Measurements from ENCODE around the gene CLCN6. TPM values are rescaled to one million over a fixed set of nuclear protein-coding genes. Genes with fewer than 3 reads are reported as not detected.
A peak's percentile ranks its signal among the peaks of the same experiment; 100 is the strongest.

The CLCN6 gene
- 10 to 100 TPM; 12.1 to 19.7 (median 16.1) TPM for total RNA-seq
- polyA plus RNA-seq, result 10 to 100 TPM in 1 of 3 donors, 1 to 10 TPM in 2; 3.0 to 17.6 (median 3.7) TPM

- Histone ChIP-seq H3K27me3 (no peaks in the 10 kb centered on the region), H3K4me1 (peaks cover 0 to 61% (median 60%) of the 10 kb centered on the region in 4 donors), H3K9me3 (no peaks in the 10 kb centered on the region), H3K36me3 (peaks cover under 1 to 36% (median 10%) of the 10 kb centered on the region in 4 donors), H3K27ac (peak within 1 kb of the TSS; percentile 95 to 99 (median 97)), H3K4me3 (peak within 1 kb of the TSS; percentile 77 to 90 (median 80))
- intact Hi-C loops (cut with DNase I), result loop anchor here (10.0 kb wide), 1 partner anchor 531 kb away; the partner anchor contains the start of gene UBIAD1
- no peak for TF ChIP-seq CTCF (IDR thresholded peaks at IDR 0.05)
- TF ChIP-seq POLR2A (IDR thresholded peaks at IDR 0.05), result peak; percentile 92 to 98
- TF ChIP-seq EP300 (IDR thresholded peaks at IDR 0.05), result peak in 2 of 4 donors; percentile 34 to 96
- TF ChIP-seq POLR2AphosphoS5 (IDR thresholded peaks at IDR 0.05), result peak; percentile 98 to 99 (median 98)
- 0 to 1% methylated on average over 72 of the region's 72 CpGs for WGBS, 2 donors
- DNase-seq, result peak; percentile 100
Observed at GRCh38 chr1:11805422-11806306, at the start of gene CLCN6, which contains the start of gene MTHFR. Gene CLCN6, plus strand, starts transcription at chr1:11806191. Its CDS starts 72 bp downstream, at chr1:11806263. Gene MTHFR, minus strand, starts transcription at chr1:11805964. Its CDS starts 2,848 bp downstream, at chr1:11803116.

GRCh38 chr1:11757047-11757446 is 48.9 kb upstream of the CLCN6 start:
- 89 to 93% methylated on average over 1 of the region's 1 CpG for WGBS, 2 donors
- DNase-seq, result no peak
- intact Hi-C loops (cut with DNase I), result no loop called here
- TF ChIP-seq POLR2A (IDR thresholded peaks at IDR 0.05) (no peak), POLR2AphosphoS5 (IDR thresholded peaks at IDR 0.05) (no peak), EP300 (IDR thresholded peaks at IDR 0.05) (no peak)
- H3K36me3 ChIP-seq, result no peaks in the 10 kb centered on the region
- peaks cover 0 to 4% (median 1%) of the 10 kb centered on the region in 4 donors for H3K4me1 ChIP-seq
- H3K9me3 ChIP-seq, result no peaks in the 10 kb centered on the region
- H3K4me3 ChIP-seq, result no peak overlapping the region
- H3K27ac ChIP-seq, result no peak overlapping the region
- H3K27me3 ChIP-seq, result peaks cover 8 to 34% (median 11%) of the 10 kb centered on the region in 3 donors

GRCh38 chr1:11759791-11760190 is 46.2 kb upstream of the CLCN6 start:
- Histone ChIP-seq H3K27ac (no peak overlapping the region), H3K4me1 (peaks cover 0 to 6% (median 3%) of the 10 kb centered on the region in 4 donors), H3K27me3 (peaks cover 15 to 46% (median 16%) of the 10 kb centered on the region in 3 donors), H3K9me3 (no peaks in the 10 kb centered on the region), H3K4me3 (no peak overlapping the region), H3K36me3 (no peaks in the 10 kb centered on the region)
- DNase-seq, result no peak
- TF ChIP-seq POLR2AphosphoS5 (IDR thresholded peaks at IDR 0.05), result no peak
- no peak for TF ChIP-seq CTCF (IDR thresholded peaks at IDR 0.05)
- TF ChIP-seq POLR2A (IDR thresholded peaks at IDR 0.05), result no peak
- TF ChIP-seq EP300 (IDR thresholded peaks at IDR 0.05), result no peak
- 91 to 94% methylated on average over 4 of the region's 4 CpGs for WGBS, 2 donors
- intact Hi-C loops (cut with DNase I), result no loop called here

- Histone ChIP-seq H3K27me3 (peaks cover 15 to 49% (median 16%) of the 10 kb centered on the region in 3 donors), H3K36me3 (no peaks in the 10 kb centered on the region), H3K9me3 (no peaks in the 10 kb centered on the region), H3K4me1 (peaks cover 0 to 6% (median 3%) of the 10 kb centered on the region in 4 donors), H3K27ac (no peak overlapping the region), H3K4me3 (no peak overlapping the region)
- DNase-seq, result no peak
- no peak for TF ChIP-seq CTCF (IDR thresholded peaks at IDR 0.05)
- no peak for TF ChIP-seq EP300 (IDR thresholded peaks at IDR 0.05)
- no peak for TF ChIP-seq POLR2A (IDR thresholded peaks at IDR 0.05)
- no peak for TF ChIP-seq POLR2AphosphoS5 (IDR thresholded peaks at IDR 0.05)
- intact Hi-C loops (cut with DNase I), result no loop called here
- WGBS, 2 donors, result 86 to 92% methylated on average over 6 of the region's 6 CpGs
Observed at GRCh38 chr1:11761285-11761684, 44.7 kb upstream of the CLCN6 start.

- no peak within 1 kb of the TSS for H3K4me3 ChIP-seq
- no peaks in the 10 kb centered on the region for H3K9me3 ChIP-seq
- TF ChIP-seq CTCF (IDR thresholded peaks at IDR 0.05) (no peak), EP300 (IDR thresholded peaks at IDR 0.05) (no peak), POLR2A (IDR thresholded peaks at IDR 0.05) (no peak), POLR2AphosphoS5 (IDR thresholded peaks at IDR 0.05) (no peak)
- 7% methylated on average over 29 of the region's 29 CpGs for WGBS, 2 donors
- no peaks in the 10 kb centered on the region for H3K36me3 ChIP-seq
- intact Hi-C loops (cut with DNase I), result no loop called here
- no peak within 1 kb of the TSS for H3K27ac ChIP-seq
- no peak for DNase-seq
- peaks cover 15 to 51% (median 16%) of the 10 kb centered on the region in 3 donors for H3K27me3 ChIP-seq
- peaks cover 0 to 6% (median 3%) of the 10 kb centered on the region in 4 donors for H3K4me1 ChIP-seq
Observed at GRCh38 chr1:11761988-11762406, 44.0 kb upstream of the CLCN6 start, which contains the start of gene C1orf167. Gene C1orf167, plus strand, starts transcription at chr1:11762193. Its CDS starts 2,208 bp downstream, at chr1:11764401.
